Activated T-helper 2 cell treated with anti-CD3 and anti-CD28 coated beads, Interferon-gamma antibody, Interleukin-2, Interleukin-4, amounts not matched to agents 10 μg/mL and 5 μg/mL and 100 μg/mL, durations not matched to agents 14 hours and 24 hours and 36 hours (primary cell): ENCODE data around the gene ZNRF4. TPM values are rescaled to one million over a fixed set of nuclear protein-coding genes. Genes with fewer than 3 reads are reported as not detected.

Experiments
- total RNA-seq: library from RNA; stranded (reverse); gene quantifications from 2 replicates; pipeline ENCODE4 v1.2.3, GENCODE V29; 2022

Gene ZNRF4
- total RNA-seq, 1 donor from 2014 or later = not detected

Other genes starting within 250 kb of the ZNRF4 start
- gene PTPRS, start 114.6 kb upstream of the ZNRF4 start, total RNA-seq = 0.21 and 0.32 TPM in 2 replicates
- gene TINCR, start 112.5 kb downstream of the ZNRF4 start, total RNA-seq = 0.37 and 0.52 TPM in 2 replicates
- 96.1 and 96.7 TPM in 2 replicates for gene SAFB2, start 167.4 kb downstream of the ZNRF4 start, total RNA-seq
- gene SAFB, start 167.7 kb downstream of the ZNRF4 start, total RNA-seq = 132 and 143 TPM in 2 replicates
- gene MICOS13, start 225.1 kb downstream of the ZNRF4 start, total RNA-seq = 54.3 and 60.9 TPM in 2 replicates
- gene HSD11B1L, start 225.6 kb downstream of the ZNRF4 start, total RNA-seq = 2.0 and 2.5 TPM in 2 replicates
- gene RPL36, start 234.9 kb downstream of the ZNRF4 start, total RNA-seq = 996 and 1,031 TPM in 2 replicates